AG09309 (cell line): ENCODE results near the gene MTFR1L.

Experiments
- DNase-seq: peaks from one replicate; pipeline ENCODE4 v3.0.0-alpha.2; 2010; ENCODE audit warnings: low read depth
- H3K4me3 ChIP-seq: 2 replicates; pipeline ENCODE4 v1.5.1; 2011; ENCODE audit warnings: mild to moderate bottlenecking, low read depth, low read length, moderate library complexity; ENCODE audit not compliant: control insufficient read depth
- CTCF ChIP-seq: IDR thresholded peaks from 2 replicates; pipeline ENCODE4 v1.5.1; 2011; ENCODE audit warnings: mild to moderate bottlenecking, low read depth, low read length, inconsistent platforms; ENCODE audit not compliant: insufficient read depth, control insufficient read depth; ENCODE audit errors: missing control alignments

MTFR1L gene

DNA sequence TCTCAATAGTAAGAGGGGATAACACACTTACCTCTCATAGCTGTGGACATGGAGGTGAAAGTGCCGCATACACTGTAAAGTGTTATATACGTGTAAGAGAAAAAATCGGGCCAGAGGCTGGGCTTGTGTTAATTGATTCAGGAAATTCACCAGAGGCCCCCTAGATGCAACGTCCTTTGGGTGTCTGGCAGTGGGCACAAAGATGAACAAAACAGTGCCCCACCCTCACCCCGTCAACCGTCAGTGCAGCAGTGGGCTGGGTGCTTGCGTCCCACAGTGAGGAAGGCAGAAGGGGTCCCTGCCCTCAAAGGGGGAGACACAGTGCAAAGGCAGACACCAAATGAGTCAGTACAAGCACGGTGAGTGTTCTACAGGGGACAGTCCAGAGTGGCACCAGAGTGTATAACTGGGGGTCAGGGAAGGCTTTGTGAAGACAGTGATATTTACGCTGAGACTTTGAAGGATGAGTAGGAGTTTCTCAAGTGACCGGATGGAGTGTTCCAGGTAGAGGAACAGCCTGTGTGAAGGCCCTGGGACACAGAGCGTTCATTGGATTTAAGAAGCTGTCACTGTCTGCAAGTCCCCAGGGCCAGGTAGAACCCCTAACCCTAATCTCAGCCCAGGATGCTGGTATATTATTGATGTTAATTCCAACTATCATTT, 6.6 kb upstream of the MTFR1L start:
- no peak for TF ChIP-seq CTCF
- H3K4me3 ChIP-seq, result no peak overlapping the region
- DNase-seq, result no peak

GRCh38 chr1:25813734-25814471, 5.9 kb upstream of the MTFR1L start:
- peak; percentile 1 for TF ChIP-seq CTCF
- H3K4me3 ChIP-seq, result no peak overlapping the region
- no peak for DNase-seq

GRCh38 chr1:25814549-25815087, 5.1 kb upstream of the MTFR1L start:
- TF ChIP-seq CTCF, result no peak
- DNase-seq, result no peak
- H3K4me3 ChIP-seq, result no peak overlapping the region

DNA sequence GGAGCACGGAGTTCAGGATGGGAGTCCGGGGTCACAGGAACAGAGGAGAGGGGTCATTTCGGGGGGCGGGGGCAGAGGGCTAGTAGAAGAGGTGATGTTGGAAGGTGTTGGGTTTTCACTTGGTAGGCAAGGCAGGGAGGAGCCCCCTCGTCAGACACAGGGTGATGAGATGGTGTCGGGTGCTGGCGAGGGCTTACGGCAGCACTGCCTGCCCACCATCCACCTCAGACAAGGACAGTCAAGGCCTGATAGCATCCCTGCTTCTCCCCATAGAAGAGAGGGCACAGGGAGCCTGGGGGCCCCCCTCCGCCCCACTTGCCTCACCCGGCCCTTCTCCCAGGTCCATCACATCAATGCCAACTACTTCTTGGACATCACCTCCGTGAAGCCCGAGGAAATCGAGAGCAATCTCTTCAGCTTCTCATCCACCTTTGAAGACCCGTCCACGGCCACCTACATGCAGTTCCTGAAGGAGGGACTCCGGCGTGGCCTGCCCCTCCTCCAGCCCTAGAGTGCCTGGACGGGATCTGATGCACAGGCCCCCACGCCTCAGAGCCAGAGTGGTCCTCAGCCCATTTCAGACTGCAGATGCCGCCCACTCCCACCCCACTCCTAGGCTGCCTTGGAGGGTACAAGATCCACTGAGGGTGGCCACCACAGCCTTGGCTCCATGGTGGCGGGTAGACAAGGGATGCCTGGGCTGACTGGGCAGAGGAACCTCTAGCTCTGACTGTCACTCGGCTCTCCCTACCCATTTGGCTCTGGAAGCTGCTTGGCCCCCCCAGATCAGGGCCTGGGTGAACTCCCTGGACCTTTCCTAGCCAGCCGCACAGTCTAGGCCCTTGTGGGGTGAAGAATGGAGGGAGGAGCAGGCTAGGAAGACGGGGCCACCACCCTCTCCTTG, 4.3 kb upstream of the MTFR1L start:
- no peak for TF ChIP-seq CTCF
- DNase-seq, result no peak
- no peak overlapping the region for H3K4me3 ChIP-seq

GRCh38 chr1:25816112-25816718, 3.5 kb upstream of the MTFR1L start:
- no peak overlapping the region for H3K4me3 ChIP-seq
- DNase-seq, result no peak
- TF ChIP-seq CTCF, result no peak
